Esophagus muscularis mucosa (tissue), 4 donors: ENCODE data around the gene TMEM185A. TPM values are rescaled to one million over a fixed set of nuclear protein-coding genes. Genes with fewer than 3 reads are reported as not detected.

Source experiments
- DNase-seq: peaks from one replicate; pipeline ENCODE4 v3.0.0-alpha.2; 2017; ENCODE audit errors: extremely low spot score
- H3K27ac ChIP-seq, 4 donors: fragments of 200-600 bp; sonication (generic); replicated peaks in 1 of 4; 1 replicate in 3 of 4; 2 replicates in 1 of 4; pipeline ENCODE4 v1.5.1; 2016 to 2019; ENCODE audit warnings: mild to moderate bottlenecking in 1 of 4
- H3K27me3 ChIP-seq, 4 donors: fragments of 200-600 bp; sonication (generic); one replicate each; pipeline versions ENCODE4 v1.5.1 to v1.6.0; 2016 to 2019
- H3K36me3 ChIP-seq, 4 donors: fragments of 200-600 bp; sonication (generic); one replicate each; pipeline ENCODE4 v1.5.1; 2016 to 2019
- H3K4me1 ChIP-seq, 4 donors: fragments of 200-600 bp; sonication (generic); one replicate each; pipeline ENCODE4 v1.5.1; 2016 to 2019
- H3K4me3 ChIP-seq, 4 donors: fragments of 200-600 bp; sonication (generic); 1 replicate in 2 of 4; 2 replicates in 2 of 4; pipeline ENCODE4 v1.5.1; 2016 to 2019; ENCODE audit warnings: mild to moderate bottlenecking in 4 of 4, moderate library complexity in 1 of 4
- H3K9me3 ChIP-seq, 4 donors: fragments of 200-600 bp; sonication (generic); 1 replicate in 3 of 4; 2 replicates in 1 of 4; pipeline ENCODE4 v1.5.1; 2016 to 2019
- EP300 ChIP-seq: sonication (generic); formaldehyde crosslinking; IDR thresholded peaks from one replicate; pipeline ENCODE4 v1.6.1; 2017; ENCODE audit warnings: antibody characterized with exemption
- POLR2A ChIP-seq: fragments of 450-650 bp; IDR thresholded peaks from one replicate; pipeline ENCODE4 v1.6.1; 2017; ENCODE audit warnings: antibody characterized with exemption, moderate library complexity, mild to moderate bottlenecking, low read depth
- POLR2AphosphoS5 ChIP-seq, 2 donors: sonication (generic); formaldehyde crosslinking; IDR thresholded peaks; one replicate each; pipeline ENCODE4 v1.6.1; 2017; ENCODE audit warnings: antibody characterized with exemption in 2 of 2
- WGBS: methylation state at CpG from one replicate; pipeline ENCODE4 v1.1.5; 2018; 5-methylcytosine and 5-hydroxymethylcytosine counted together
- intact Hi-C: fragments of 100-400 bp; cut with DNase I; formaldehyde crosslinking; loops from one replicate; pipeline ENCODE4 v1.15.1; 2023
- total RNA-seq, 4 donors: library from RNA; depleted of rRNA; stranded (reverse); fragments of >200 nt; gene quantifications; one replicate each; pipeline versions ENCODE4 v1.1.0 to v1.2.1, GENCODE V29; 2016
- TF ChIP-seq, protein P1 (sequence below), 3 experiments: fragments of 200-600 bp in 2 of 3; fragments of 450-650 bp in 1 of 3; sonication (generic) in 2 of 3; IDR thresholded peaks; one replicate each; pipeline ENCODE4 v1.5.1; 2017 to 2019; ENCODE audit warnings: antibody characterized with exemption in 3 of 3, mild to moderate bottlenecking in 2 of 3, moderate library complexity in 1 of 3

Gene TMEM185A
- total RNA-seq, 4 donors from 2014 or later: 11.2 to 26.2 (median 16.5) TPM

DNA sequence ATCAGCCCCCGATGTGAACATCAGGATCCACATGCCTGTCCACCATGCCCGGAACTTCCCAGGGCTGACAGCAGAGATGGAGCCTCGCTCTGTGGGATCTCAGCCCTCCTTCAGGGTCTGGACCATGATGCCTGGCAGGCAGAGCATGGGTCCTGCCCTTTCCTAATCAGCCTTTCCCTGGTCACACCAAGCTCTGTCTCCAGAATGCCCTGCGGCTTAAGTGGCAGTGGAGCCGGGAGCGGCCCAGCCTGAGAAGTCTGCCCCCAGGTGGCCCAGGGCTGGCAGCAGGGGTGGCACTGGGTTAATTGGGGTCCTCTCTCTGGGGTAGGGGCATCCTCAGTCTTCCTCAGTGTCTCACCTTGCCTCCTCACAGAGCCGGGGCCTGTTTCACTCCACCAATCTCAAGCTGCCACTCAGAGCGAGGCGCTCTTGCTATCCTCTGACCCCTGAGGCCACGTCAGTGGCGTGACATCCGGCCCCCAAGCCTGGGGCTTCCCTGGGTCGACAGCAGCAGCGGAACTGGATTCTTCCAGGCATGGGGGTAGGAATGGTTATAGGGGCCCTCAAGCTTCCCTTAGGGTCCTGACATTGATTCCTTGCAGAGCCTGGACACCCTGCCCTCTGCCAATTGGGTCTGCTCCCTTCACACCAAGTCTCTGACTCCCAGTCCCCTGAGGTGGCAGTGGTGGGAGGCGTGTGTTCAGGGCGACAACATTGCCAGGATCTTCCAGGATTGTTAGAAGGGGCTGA, 20.8 kb upstream of the TMEM185A start:
- no peak for DNase-seq
- no peak overlapping the region for H3K27ac ChIP-seq
- H3K4me3 ChIP-seq: no peak overlapping the region
- intact Hi-C loops: no loop called here
- 79% methylated on average over 11 of the region's 16 CpGs for WGBS
- H3K36me3 ChIP-seq: no peaks in the 10 kb centered on the region
- TF ChIP-seq, protein P1, sequence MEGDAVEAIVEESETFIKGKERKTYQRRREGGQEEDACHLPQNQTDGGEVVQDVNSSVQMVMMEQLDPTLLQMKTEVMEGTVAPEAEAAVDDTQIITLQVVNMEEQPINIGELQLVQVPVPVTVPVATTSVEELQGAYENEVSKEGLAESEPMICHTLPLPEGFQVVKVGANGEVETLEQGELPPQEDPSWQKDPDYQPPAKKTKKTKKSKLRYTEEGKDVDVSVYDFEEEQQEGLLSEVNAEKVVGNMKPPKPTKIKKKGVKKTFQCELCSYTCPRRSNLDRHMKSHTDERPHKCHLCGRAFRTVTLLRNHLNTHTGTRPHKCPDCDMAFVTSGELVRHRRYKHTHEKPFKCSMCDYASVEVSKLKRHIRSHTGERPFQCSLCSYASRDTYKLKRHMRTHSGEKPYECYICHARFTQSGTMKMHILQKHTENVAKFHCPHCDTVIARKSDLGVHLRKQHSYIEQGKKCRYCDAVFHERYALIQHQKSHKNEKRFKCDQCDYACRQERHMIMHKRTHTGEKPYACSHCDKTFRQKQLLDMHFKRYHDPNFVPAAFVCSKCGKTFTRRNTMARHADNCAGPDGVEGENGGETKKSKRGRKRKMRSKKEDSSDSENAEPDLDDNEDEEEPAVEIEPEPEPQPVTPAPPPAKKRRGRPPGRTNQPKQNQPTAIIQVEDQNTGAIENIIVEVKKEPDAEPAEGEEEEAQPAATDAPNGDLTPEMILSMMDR (IDR thresholded peaks at IDR 0.05): no peak
- no peak for TF ChIP-seq POLR2AphosphoS5 (IDR thresholded peaks at IDR 0.05)
- no peak for TF ChIP-seq POLR2A
- no peak for TF ChIP-seq EP300
- no peaks in the 10 kb centered on the region for H3K9me3 ChIP-seq
- H3K4me1 ChIP-seq: no peaks in the 10 kb centered on the region
- H3K27me3 ChIP-seq: no peaks in the 10 kb centered on the region

DNA sequence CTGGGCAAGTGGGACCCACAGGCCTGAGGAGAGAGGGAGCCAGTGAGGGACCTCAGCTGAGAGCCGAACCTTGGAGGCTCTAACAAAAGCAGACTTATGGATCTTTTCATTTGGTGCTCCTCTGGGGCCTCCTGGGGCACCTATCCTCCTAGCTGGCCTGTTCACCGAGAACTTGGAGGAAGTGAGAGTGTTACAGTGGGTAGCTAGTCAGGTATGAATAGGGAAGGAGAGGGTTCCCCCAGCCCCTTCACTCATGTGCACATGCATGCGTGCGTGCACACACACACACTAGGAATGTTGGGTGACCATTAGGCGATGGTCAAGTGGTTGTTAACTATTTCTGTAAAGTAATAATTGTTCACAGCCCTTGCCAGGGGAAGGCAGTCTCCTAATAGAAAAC, 18.6 kb upstream of the TMEM185A start:
- DNase-seq: peak; percentile 17
- TF ChIP-seq EP300 (no peak), POLR2A (no peak), POLR2AphosphoS5 (IDR thresholded peaks at IDR 0.05) (no peak)
- TF ChIP-seq, protein P1 (IDR thresholded peaks at IDR 0.05): no peak
- H3K27me3 ChIP-seq: no peaks in the 10 kb centered on the region
- H3K4me3 ChIP-seq: no peak overlapping the region
- H3K9me3 ChIP-seq: no peaks in the 10 kb centered on the region
- WGBS: 97% methylated on average over 5 of the region's 5 CpGs
- intact Hi-C loops: no loop called here
- no peak overlapping the region for H3K27ac ChIP-seq
- H3K36me3 ChIP-seq: no peaks in the 10 kb centered on the region
- no peaks in the 10 kb centered on the region for H3K4me1 ChIP-seq

DNA sequence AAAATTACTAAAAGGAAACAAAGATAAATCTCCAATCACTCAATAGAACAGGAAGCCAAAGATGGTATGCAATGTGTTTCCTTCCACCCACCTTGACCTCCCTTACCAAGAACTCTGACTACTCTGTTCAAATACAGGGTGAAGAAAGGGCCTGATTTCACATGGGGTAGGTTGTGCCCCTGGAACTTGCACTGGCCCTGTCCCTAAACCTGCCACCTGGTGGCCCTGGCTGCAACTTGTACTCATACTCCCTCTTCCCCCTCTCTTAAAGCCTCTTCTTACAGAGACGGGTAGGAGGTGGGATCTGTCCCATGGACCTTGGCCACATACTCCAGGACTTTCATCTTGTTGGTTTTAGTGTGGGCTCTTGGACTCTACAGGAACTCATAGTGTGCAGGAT, 17.3 kb upstream of the TMEM185A start:
- Histone ChIP-seq H3K27ac (no peak overlapping the region), H3K36me3 (no peaks in the 10 kb centered on the region), H3K4me1 (no peaks in the 10 kb centered on the region), H3K9me3 (no peaks in the 10 kb centered on the region), H3K4me3 (no peak overlapping the region), H3K27me3 (no peaks in the 10 kb centered on the region)
- intact Hi-C loops: no loop called here
- DNase-seq: peak; percentile 78
- 43% methylated on average over 1 of the region's 1 CpG for WGBS
- TF ChIP-seq POLR2A: no peak
- no peak for TF ChIP-seq POLR2AphosphoS5 (IDR thresholded peaks at IDR 0.05)
- TF ChIP-seq, protein P1 (IDR thresholded peaks at IDR 0.05): no peak
- TF ChIP-seq EP300: no peak

DNA sequence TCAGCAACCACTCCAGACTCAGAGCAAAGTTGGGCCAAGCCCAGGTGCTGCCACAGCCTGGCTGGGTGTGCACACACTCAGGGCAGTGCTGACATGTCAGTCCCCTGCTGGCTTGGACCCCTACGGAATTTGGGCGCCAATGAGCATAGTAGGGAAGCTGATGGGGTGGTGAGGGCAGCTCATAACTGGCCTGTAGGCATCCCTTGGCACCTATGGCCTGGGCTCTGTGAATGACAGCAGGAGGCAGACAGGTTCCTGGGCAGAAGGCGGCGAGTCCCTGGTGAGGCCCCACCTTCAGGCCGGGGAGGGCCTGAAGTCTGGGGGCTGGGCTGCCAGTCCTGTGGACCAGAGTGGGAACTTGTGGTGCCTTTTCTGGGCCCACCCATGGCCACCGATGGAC, 15.9 kb upstream of the TMEM185A start:
- H3K4me1 ChIP-seq: no peaks in the 10 kb centered on the region
- 80% methylated on average over 2 of the region's 6 CpGs for WGBS
- TF ChIP-seq, protein P1 (IDR thresholded peaks at IDR 0.05): no peak
- TF ChIP-seq EP300: no peak
- TF ChIP-seq POLR2A: no peak
- no peak for TF ChIP-seq POLR2AphosphoS5 (IDR thresholded peaks at IDR 0.05)
- intact Hi-C loops: no loop called here
- H3K27me3 ChIP-seq: no peaks in the 10 kb centered on the region
- no peak overlapping the region for H3K4me3 ChIP-seq
- no peak overlapping the region for H3K27ac ChIP-seq
- H3K36me3 ChIP-seq: no peaks in the 10 kb centered on the region
- H3K9me3 ChIP-seq: no peaks in the 10 kb centered on the region
- no peak for DNase-seq

DNA sequence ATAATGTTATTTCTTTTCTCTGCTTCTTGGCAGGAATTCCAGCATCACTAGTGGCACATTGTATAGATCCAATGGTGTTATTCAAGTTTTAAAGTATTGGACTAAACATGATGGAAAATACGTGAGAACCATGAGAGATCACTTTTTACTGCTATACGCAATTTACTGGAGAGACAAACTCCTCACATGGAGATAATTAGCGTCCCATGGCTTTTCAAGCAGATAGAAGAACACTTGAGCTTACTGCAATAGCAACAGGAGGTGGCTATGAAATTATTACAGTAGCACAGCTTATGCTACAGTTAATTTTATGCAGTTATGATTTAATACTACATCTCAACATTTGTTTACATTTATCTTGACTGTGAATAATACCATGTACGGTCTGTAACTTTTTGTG, 11.9 kb upstream of the TMEM185A start:
- 64% methylated on average over 4 of the region's 4 CpGs for WGBS
- TF ChIP-seq EP300 (no peak), POLR2AphosphoS5 (IDR thresholded peaks at IDR 0.05) (no peak), POLR2A (no peak)
- TF ChIP-seq, protein P1 (IDR thresholded peaks at IDR 0.05): no peak
- no peaks in the 10 kb centered on the region for H3K9me3 ChIP-seq
- intact Hi-C loops: no loop called here
- H3K4me3 ChIP-seq: no peak overlapping the region
- H3K27ac ChIP-seq: no peak overlapping the region
- no peaks in the 10 kb centered on the region for H3K36me3 ChIP-seq
- DNase-seq: no peak
- H3K27me3 ChIP-seq: no peaks in the 10 kb centered on the region
- no peaks in the 10 kb centered on the region for H3K4me1 ChIP-seq
